NCI-H2196 (cell line): ENCODE results near the gene EPHB1.

Experiments used
- DNase-seq: peaks from one replicate; lab custom pipeline; 2025; ENCODE audit not compliant: unreplicated experiment; lab: John Stamatoyannopoulos, UW

Gene EPHB1

DNA sequence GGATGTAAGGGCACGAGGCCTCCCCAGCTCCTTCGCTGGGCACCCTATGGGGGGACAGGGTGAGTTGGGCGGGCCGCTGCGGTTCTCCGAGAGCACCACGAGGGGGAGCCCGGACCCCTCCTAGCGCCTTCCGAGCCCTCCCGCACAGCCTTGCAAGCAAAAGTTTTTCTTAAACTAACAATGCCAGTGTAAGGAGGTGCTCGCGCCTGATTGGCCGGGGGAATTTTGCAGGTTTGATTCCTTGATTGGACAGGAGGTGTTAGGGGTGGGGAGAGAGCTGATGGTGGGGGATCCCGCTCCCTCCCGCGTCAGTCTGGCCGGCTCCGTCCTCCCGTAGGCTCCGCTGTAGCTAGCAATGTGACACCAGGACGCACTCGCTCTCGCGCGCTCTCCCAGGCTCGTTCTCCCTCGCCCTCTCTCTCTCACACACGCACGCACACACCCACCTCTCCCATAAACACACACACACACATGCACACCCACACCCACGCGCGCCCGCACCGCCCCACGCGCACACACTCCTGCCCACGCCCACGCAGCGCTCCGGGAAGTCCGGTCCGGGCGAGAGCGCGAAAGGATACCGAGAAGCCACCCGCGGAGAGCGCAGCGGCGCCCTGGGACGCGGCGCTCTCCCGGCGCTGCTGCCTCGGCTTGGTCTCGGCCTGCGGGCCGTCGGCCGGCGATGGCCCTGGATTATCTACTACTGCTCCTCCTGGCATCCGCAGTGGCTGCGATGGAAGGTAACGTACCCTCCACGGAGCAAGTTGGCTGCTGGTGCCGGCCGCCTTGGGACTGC, at the start of gene EPHB1:
TSS of gene EPHB1 (plus strand) at position 311 of the 796 bp plus-strand sequence.
- peak; percentile 98 for DNase-seq

DNA sequence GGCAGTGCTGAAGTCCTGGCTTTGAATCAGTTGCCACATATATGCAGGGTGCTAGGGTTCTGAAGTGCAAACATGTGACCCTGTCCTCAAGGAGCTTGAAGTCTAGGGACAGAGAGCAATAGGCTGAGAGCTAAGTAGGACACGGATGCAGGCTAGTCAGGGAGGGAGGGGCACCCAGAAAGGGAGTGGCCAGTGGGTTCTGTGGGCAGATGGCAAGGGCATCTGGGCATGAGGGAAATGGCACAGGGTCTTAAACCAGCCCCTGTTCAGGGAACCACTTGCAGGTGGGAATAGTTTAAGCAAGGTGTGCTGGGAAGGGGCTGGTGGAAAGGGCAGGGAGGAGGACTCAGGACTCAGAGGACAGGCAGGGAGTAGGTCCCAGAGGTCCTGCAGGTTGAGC, 46.4 kb upstream of the EPHB1 start:
- DNase-seq: no peak

DNA sequence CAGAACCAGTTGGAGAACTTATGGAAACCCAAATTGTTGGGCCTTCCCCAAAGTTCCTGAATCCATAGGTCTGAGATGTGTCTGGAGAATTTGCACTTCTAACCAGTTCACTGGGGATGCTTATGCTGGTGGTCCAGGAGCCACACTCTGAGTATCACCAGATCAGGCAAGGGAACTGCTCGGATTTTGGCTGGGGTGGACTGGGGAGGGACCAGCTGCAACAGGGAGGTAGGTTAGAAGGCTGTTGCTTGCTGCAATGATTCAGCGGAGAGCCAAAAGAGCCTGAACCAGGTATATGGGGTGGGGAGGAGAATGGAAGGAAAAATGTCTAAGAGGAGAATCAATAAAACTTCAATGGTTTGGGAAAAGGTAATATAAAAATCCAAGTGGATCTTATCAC, 45.9 kb upstream of the EPHB1 start:
- no peak for DNase-seq

DNA sequence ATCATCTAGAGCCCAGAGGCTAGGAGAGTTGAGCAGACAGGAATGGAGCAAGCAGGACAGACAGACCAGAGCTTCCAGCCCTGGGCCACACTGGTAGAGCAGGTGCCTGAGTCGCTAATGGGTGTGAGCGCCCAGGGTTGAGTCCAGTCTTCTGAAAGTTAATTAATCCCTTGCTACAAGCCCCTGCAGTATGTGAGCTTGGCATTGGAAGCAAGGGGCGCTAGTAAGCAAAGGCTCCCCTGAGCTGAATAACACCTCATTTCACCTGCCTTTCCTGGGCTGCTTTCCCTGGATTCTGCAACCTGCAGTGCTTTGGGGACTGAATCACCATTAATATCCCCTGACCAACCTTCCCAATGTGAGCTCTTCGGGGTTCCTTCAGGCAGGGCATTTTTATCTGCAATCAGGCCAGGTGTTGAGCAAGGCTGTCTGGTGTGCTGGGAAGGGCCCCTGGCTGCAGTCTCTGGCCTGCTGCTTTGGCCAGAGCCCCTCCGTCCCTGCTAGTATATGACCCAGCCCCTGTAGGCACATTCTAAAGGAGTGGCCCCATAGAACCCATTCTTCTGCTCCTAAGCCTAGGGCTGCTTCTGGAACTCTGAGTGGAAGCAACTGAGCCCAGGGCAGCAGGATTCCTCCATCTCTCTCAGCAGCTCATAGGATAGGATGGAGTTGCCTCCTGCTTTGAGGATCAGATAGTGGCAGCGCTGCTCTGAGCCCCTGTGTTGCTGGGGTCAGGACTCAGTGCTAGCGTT, 45.1 kb upstream of the EPHB1 start:
- DNase-seq: no peak

DNA sequence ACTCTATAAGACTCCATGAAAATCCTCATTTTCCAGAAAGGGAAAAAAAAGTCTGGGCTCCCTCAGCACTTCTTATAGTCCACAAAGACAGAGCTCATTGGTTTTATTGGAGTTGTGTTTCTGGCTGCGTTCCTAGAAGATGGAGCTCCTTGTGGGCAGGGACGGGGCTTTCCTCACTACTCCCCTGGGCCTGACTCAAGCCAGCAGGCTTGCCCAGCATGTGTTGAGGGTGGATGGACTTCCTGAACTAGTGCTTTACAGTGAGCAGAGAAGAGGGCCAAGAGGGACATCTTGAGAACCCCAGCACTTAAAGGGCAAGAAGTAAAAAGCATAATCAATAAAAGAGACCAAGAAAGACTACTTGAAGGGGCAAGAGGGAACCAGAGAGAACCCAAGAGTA, 43.2 kb upstream of the EPHB1 start:
- no peak for DNase-seq

DNA sequence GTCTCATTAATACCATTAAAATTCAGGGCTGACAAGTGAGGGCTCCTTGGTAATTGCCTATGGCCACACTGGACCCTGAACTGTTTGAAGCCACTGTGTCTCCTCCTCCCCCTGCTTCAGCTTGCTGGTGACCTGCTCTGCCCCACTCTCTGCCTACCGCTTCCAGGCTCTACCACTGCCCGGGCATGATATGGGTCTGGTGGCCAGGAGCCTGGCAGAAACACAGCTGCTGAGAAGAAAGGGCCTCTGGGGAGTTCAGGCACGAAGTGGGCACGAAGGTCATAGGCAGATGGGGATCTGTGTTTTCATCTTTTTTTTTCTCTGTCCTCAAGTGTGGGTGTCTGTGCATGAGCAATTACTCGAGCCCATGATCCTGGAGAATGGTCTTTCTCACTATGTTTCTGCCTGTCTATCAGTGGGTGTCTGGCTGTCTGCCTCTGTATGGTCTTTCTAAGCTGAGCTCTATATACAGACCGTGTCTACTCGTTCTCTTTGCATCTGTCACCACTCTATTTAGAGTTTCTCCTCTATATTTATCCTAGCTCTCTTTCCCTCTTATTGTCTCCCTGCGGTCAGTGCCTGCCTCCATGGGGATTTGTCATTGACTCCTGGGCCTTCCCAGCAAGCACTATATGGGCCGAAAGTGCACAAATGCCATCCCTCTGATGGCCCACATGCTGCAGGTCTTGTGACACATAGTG, 42.1 kb upstream of the EPHB1 start:
- DNase-seq: no peak

DNA sequence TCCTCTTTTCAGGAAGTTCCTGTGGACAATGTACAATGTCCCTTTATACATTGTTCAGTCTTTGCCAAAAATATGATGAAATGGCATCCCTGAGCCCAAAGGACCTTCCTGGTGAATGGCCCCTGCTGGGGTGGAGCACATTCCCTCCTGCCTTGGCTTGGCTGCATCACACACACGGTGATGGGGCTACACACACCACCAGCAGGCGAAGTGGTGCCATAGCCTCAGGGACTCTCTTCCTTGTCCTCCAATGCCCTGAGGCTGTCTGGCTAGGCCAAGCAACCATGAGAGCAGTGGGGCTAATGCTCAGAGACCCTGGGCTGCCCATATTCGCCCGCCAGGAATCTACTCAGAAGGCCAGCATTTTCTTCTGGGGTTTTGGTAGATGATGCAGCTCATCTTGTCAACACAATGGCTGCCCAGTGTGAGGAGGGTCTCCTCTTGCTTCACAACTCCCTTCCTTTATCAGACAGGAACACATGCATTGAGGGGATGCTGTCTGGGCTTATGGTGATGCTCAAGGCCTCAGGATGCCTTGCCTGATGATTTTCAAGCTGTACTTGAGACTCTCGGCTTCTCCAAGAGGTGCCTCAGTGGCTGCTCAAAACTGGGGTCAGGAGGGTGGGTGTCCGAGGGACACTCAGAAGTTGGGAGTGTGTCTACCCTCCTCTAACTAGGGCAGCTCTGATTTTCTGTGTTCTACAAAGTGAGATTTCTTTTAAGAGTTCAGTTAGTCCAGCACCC, 40.9 kb upstream of the EPHB1 start:
- DNase-seq: no peak

DNA sequence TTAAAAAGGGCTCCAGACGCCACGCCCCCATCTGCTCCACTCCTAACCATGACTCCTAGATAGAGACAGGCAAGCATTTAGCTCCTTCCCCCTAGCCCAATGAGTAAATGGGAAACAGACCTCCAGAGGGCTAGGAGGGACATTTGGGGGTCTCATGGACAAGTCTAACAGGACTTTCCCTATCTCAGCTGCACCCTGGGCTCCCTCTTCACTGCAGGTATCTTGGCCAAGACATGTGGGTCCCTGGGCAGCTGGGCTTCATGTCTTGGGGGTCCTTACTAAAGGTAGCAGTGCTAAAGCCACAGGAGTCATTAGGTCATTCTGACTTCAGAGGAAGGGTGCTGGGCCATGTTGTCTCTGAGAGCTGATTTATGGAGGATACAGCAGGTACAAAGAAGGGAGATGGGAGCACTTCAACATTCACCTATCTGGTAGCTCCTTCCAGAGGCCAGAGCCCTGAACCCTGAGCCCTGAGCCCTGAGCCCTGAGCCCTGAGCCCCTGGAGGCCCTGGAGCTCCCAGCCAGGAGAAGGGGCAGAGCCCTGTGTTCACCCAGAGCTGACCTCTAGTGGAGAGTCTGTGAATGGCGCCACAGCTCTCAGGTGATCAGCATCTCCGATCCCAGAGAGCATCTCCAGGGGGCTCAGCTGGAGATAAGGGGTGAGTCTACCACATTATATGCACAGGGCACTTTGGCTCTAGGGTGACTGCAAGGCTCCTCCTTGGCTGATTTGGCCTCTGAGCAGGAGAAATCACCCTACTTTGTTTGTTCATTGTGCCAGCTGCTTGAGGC, 40.1 kb upstream of the EPHB1 start:
- peak; percentile 13 for DNase-seq

DNA sequence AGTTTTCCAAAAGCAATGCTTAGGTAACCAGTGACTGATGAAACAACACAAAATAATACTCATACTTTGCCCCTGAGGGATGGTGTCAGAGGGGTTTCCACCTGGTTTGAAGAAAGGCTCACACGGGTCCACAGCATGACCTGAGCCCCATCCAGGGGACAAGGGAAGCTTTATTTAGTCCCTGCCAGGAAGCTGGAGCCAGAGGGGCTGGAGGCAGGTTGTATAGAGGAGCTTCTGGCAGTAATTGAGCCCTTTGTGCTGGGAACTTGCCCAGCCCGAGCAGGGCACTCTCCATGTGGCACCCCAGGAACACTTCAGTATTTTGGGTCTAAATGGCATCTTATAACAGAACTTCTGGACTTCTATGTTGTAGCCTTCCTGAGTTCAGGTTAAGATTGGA, 39.2 kb upstream of the EPHB1 start:
- DNase-seq: no peak

DNA sequence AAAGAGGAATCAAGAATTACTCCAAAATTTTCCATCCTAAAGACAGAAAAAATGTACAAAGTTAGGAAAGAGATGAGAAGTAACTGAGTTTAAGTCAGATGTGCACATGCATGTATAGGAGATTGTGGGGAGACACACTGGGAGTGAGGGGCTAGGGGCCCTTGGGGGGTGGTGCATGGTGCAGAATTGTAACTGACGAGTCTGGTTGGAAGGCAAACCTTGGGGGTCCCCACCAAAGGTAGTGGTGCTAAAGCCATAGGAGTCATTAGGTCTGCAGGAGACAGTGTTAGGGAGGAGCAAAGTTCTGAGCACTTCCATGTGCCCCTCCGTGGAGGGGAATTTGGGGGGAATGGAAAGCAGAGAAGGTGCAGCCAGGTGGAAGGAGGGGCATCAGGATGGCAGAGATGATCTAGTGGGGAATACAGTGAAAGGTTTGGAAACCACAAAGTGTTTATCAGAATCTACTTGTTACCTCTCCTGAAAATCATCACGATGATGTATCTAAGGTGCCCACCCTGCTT, 37.5 kb upstream of the EPHB1 start:
- no peak for DNase-seq

DNA sequence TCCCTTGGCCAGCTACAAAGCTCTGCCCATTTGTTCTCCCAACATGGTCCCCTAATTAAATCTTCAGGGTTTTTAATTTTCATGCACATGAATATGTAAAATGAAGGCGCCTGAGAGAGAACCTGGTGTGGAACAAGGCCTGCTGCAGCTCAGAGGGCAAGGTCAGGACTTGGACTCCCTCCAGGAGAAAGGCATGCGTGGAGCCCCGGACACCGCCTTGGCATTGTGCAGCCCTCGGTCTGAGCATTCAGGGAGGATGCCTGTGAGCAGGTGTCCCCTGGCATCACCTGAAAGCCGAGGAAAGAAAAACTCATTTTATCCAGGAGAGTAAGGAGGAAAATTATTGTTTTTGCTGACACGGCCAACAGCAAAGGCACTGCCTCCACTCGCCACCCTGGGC, 33.8 kb upstream of the EPHB1 start:
- DNase-seq: no peak

DNA sequence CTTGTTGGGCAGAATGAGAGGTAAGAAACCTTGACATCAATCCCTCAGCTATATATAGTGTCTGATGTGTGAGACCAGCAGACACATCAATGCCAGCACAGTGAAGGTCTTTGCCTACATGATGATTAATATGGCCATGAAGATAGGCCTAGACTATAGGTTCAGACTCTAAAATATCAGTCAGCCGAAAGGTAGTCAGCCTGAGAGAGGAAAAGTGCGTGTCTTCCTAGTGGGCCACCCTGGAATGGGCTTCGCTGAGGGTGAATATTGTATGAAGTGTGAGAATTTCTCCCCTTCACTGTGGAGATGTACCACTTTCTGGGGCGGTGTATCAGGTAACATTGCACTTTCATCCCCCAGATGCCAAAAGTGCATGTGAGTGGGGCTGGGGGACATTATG, 33.0 kb upstream of the EPHB1 start:
- no peak for DNase-seq

DNA sequence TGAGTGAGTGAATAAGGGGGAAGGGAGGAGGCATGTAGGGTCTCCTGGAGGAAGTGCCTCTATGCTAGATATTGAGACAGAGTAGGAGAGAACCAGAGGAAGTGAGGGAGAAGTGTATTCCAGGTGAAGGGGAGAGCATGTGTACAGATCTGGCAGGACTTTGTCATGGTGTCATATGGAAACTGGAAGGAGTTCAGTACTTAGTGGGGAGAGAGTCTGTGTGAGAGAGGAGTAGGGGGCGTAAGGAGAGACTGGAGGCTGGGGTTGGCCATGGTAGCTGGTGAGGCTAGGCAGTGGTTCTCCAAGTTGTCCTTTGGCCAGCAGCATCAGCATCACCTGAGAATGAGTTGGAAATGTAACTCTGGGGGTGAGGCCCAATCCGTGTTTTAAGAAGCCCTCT, 29.6 kb upstream of the EPHB1 start:
- no peak for DNase-seq

DNA sequence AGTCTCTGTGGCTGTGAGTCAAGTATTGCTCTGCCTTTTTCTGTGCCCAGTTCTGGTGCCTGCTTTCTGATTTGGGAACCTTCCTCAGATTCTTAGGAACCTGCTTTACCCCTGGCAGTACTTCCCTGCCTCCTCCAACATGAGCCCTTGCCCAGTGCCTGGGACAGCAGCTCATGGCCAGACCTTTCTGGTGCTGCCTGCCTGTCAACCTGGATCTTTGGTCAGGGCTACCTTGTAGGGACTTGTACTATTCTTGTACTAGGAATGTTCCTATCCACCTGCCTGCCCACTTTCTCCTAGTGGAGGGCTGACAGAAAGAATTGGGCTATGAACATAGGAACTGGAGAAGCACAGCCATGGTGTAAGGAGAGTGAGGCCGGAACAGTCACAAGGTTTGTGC, 28.8 kb upstream of the EPHB1 start:
- no peak for DNase-seq

DNA sequence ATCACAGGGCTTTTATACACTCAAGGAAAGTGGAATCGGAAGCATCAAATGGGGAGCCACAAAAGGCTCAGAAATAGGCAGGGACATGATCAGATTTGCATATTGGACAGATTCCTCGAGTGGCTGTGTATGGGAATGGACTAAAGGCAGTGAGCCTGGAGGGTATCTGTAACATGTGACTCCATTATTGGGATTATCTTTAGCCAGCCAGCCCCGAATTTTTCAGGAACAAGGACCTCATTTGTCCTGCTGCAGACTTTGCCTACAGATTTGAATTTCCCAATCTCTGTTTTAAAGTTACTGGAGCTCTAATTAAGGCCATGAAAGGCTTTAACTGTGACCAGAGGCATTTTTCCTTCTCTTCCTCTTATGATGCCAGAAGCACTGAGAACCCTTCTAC, 26.9 kb upstream of the EPHB1 start:
- DNase-seq: no peak

DNA sequence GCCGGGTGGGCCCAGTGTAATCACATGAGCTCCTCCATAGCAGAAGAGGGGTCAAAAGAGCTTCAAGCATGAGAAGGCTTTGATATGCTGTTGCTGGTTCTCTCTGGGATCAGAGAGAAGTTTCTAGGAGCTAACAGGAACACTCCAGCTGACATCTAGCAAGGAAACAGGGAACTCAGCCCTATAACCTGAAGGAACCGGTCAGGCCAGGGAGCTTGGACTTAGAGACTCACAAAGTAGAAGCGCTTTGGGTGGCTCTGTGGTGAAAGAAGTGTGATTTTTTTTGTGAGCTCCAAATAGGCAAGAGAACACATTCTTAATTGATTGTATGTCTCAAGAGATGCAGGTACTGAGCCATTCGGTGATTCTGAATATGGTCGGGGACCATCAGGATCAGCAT, 26.2 kb upstream of the EPHB1 start:
- DNase-seq: no peak

DNA sequence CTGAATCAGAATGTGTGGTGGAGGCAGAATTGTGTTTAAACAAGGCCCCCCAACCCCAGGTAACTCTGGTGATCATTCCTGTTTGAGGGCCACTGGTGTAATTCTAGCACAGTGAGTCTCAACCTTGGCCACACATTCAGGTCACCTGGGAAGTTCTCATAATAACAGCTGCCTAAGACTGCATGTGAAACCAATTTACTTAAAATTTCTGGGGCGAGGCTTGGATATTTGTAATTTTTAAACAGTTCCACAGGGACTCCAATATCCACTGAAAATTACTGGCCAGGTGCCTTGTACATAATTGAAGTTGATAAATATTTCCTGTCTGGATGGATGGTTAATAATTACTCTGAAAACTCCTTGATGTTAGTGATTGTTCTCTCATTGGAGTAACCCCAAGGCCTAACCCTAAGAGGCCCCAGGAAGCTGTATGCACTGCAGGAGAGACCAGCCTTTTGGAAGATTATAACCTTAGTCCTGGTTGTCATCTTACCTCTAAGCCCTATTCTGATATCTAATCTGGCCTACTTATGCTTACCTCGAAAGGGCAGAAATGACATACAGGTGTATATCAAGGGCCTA, 25.7 kb upstream of the EPHB1 start:
- no peak for DNase-seq

DNA sequence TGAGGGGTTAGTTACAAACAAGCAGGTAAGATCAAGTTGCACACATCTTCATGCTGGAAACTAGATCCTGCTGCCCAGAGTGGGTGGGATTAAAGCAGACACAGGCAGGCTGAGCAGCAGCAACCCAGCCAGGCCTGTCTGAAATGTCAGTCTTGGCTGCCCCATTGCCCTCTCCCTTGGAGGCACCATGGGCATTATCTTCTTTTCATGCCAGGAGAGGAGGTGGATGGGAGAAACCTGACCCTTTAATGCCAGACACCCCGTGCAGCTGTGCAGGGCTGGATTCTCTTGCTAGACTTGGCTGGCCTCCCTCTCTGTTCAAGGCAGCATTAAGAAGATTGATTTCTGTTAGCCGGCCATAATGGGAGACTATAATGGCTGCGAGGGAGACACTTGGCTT, 23.0 kb upstream of the EPHB1 start:
- DNase-seq: no peak

DNA sequence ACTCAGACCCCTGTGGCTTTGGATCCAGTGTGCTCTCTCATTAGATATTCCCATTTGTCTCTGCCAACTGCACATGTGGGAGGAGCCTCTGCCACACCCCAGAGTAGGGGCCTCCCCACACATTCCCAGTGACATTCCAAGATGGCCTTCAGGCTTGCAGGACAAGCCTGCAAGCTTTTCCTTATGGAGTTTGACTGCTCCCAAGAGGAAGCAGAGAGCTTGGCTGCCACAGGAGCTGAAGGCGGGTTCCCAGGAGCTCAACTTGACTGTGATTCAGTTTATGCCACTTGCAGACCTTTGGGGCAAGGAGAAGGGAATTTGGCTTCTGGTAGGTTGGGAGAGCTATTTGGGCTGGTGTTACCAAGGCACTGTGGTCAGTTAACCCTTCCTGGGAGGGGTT, 22.5 kb upstream of the EPHB1 start:
- no peak for DNase-seq

DNA sequence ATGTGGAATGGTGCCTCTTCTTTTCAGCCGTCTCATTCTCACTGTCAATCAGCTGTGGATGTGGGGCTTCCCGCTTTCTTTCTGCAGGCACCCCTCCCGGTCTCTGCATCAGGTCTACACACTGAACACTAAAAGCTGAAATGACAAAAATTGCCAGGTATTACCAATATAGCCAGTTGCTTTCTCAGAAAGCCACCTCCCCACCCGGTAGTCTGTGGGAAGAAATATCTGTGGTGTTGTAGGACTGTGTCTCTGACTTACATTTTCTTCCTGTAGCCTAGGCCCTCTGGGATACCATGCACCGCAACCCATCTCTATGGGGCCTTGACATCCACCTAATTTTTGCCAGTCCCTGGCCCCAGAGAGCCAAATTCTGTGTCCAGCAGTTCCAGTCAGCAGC, 19.2 kb upstream of the EPHB1 start:
- no peak for DNase-seq
